Stimulated activated naive B cell treated with anti-CD40 and anti-IgM and Interleukin-4, amounts not matched to agents 10 μg/mL and 1 μg/mL and 100 μg/mL, for 72 hours (primary cell): ENCODE measurements around the gene CAPN9.

Source experiments
- ATAC-seq, 2 donors: fragments of 150-1000 bp; cut with Tn5 transposase; replicated peaks; 2 replicates each; pipeline ENCODE4 v1.10.0; 2021; ENCODE audit warnings: moderate library complexity in 1 of 2
- DNase-seq: peaks from one replicate; pipeline ENCODE4 v3.0.0; 2021
- H3K27ac Mint-ChIP-seq: one replicate; pipeline ENCODE4 v1.8.0; 2022; ENCODE audit warnings: mild to moderate bottlenecking, mixed read lengths
- H3K27me3 Mint-ChIP-seq, 2 donors: one replicate each; pipeline ENCODE4 v1.8.0; 2022; ENCODE audit warnings: mixed read lengths in 2 of 2
- H3K36me3 Mint-ChIP-seq, 2 donors: one replicate each; pipeline ENCODE4 v1.8.0; 2022; ENCODE audit warnings: mixed read lengths in 2 of 2, mild to moderate bottlenecking in 1 of 2
- H3K4me1 Mint-ChIP-seq, 2 donors: one replicate each; pipeline ENCODE4 v1.8.0; 2022; ENCODE audit warnings: mixed read lengths in 2 of 2, mild to moderate bottlenecking in 1 of 2
- H3K4me3 Mint-ChIP-seq, 2 donors: one replicate each; pipeline ENCODE4 v1.8.0; 2022; ENCODE audit warnings: mild to moderate bottlenecking in 2 of 2, mixed read lengths in 2 of 2, moderate library complexity in 1 of 2
- H3K9me3 Mint-ChIP-seq, 2 donors: one replicate each; pipeline ENCODE4 v1.8.0; 2022; ENCODE audit warnings: mixed read lengths in 2 of 2, mild to moderate bottlenecking in 1 of 2

CAPN9 gene

GRCh38 chr1:230820568-230820967 lies 73.4 kb downstream of the CAPN9 start:
- H3K4me3 Mint-ChIP-seq, result no peak overlapping the region
- peaks cover 32 to 41% of the 10 kb centered on the region in 2 donors for H3K27me3 Mint-ChIP-seq
- DNase-seq (no peak), ATAC-seq (no peak)
- no peak overlapping the region for H3K27ac Mint-ChIP-seq
- no peaks in the 10 kb centered on the region for H3K9me3 Mint-ChIP-seq
- no peaks in the 10 kb centered on the region for H3K36me3 Mint-ChIP-seq
- H3K4me1 Mint-ChIP-seq, result no peaks in the 10 kb centered on the region

- Mint-ChIP-seq H3K36me3 (no peaks in the 10 kb centered on the region), H3K4me1 (no peaks in the 10 kb centered on the region), H3K27me3 (peaks cover 37 to 42% of the 10 kb centered on the region in 2 donors), H3K9me3 (no peaks in the 10 kb centered on the region), H3K4me3 (no peak overlapping the region), H3K27ac (no peak overlapping the region)
- DNase-seq, result no peak
- ATAC-seq, result no peak
Measured at GRCh38 chr1:230821346-230821745, 74.2 kb downstream of the CAPN9 start.

GRCh38 chr1:230822092-230822581 lies 74.9 kb downstream of the CAPN9 start:
- Mint-ChIP-seq H3K36me3 (no peaks in the 10 kb centered on the region), H3K27me3 (peaks cover 37 to 42% of the 10 kb centered on the region in 2 donors), H3K4me3 (no peak overlapping the region), H3K27ac (no peak overlapping the region), H3K4me1 (no peaks in the 10 kb centered on the region), H3K9me3 (no peaks in the 10 kb centered on the region)
- DNase-seq, result no peak
- ATAC-seq, result no peak

- Mint-ChIP-seq H3K4me3 (no peak overlapping the region), H3K27me3 (peaks cover 28 to 31% of the 10 kb centered on the region in 2 donors), H3K9me3 (no peaks in the 10 kb centered on the region), H3K4me1 (no peaks in the 10 kb centered on the region), H3K27ac (no peak overlapping the region), H3K36me3 (no peaks in the 10 kb centered on the region)
- DNase-seq (no peak), ATAC-seq (no peak)
Measured at GRCh38 chr1:230823426-230823825, 76.2 kb downstream of the CAPN9 start.

- Mint-ChIP-seq H3K36me3 (no peaks in the 10 kb centered on the region), H3K9me3 (no peaks in the 10 kb centered on the region), H3K27me3 (peaks cover 25 to 26% of the 10 kb centered on the region in 2 donors), H3K27ac (no peak overlapping the region), H3K4me1 (no peaks in the 10 kb centered on the region), H3K4me3 (no peak overlapping the region)
- no peak for DNase-seq
- no peak for ATAC-seq
Measured at GRCh38 chr1:230823931-230824381, 76.8 kb downstream of the CAPN9 start.

- H3K36me3 Mint-ChIP-seq, result no peaks in the 10 kb centered on the region
- H3K4me1 Mint-ChIP-seq, result no peaks in the 10 kb centered on the region
- no peaks in the 10 kb centered on the region for H3K9me3 Mint-ChIP-seq
- DNase-seq (no peak), ATAC-seq (no peak)
- peaks cover 23 to 24% of the 10 kb centered on the region in 2 donors for H3K27me3 Mint-ChIP-seq
- H3K4me3 Mint-ChIP-seq, result no peak overlapping the region
- no peak overlapping the region for H3K27ac Mint-ChIP-seq
Measured at GRCh38 chr1:230824551-230824918, 77.3 kb downstream of the CAPN9 start.

- peaks cover 23 to 24% of the 10 kb centered on the region in 2 donors for H3K27me3 Mint-ChIP-seq
- ATAC-seq, result no peak
- DNase-seq, result no peak
Measured at GRCh38 chr1:230824919-230825721, 77.9 kb downstream of the CAPN9 start.

GRCh38 chr1:230825761-230826160 lies 78.6 kb downstream of the CAPN9 start:
- Mint-ChIP-seq H3K36me3 (no peaks in the 10 kb centered on the region), H3K4me1 (no peaks in the 10 kb centered on the region), H3K27me3 (peaks cover 22 to 23% of the 10 kb centered on the region in 2 donors), H3K9me3 (peaks cover 0 to 3% of the 10 kb centered on the region in 2 donors), H3K4me3 (no peak overlapping the region), H3K27ac (no peak overlapping the region)
- ATAC-seq (no peak), DNase-seq (no peak)

More at GRCh38 chr1:230824919-230825721, 77.9 kb downstream of the CAPN9 start:
- Mint-ChIP-seq H3K9me3 (no peaks in the 10 kb centered on the region), H3K4me3 (no peak overlapping the region), H3K36me3 (no peaks in the 10 kb centered on the region), H3K4me1 (no peaks in the 10 kb centered on the region), H3K27ac (no peak overlapping the region)

- H3K27ac Mint-ChIP-seq, result no peak overlapping the region
- no peaks in the 10 kb centered on the region for H3K36me3 Mint-ChIP-seq
- ATAC-seq, result no peak
- H3K9me3 Mint-ChIP-seq, result peaks cover 0 to 6% of the 10 kb centered on the region in 2 donors
- DNase-seq, result no peak
- H3K27me3 Mint-ChIP-seq, result peaks cover 16 to 21% of the 10 kb centered on the region in 2 donors
- no peaks in the 10 kb centered on the region for H3K4me1 Mint-ChIP-seq
- no peak overlapping the region for H3K4me3 Mint-ChIP-seq
Measured at GRCh38 chr1:230826166-230826875, 79.1 kb downstream of the CAPN9 start.

GRCh38 chr1:230827081-230827681 lies 80.0 kb downstream of the CAPN9 start:
- Mint-ChIP-seq H3K9me3 (peaks cover 0 to 6% of the 10 kb centered on the region in 2 donors), H3K4me1 (no peaks in the 10 kb centered on the region), H3K27me3 (peaks cover 14 to 17% of the 10 kb centered on the region in 2 donors), H3K4me3 (no peak overlapping the region), H3K27ac (no peak overlapping the region), H3K36me3 (no peaks in the 10 kb centered on the region)
- DNase-seq, result no peak
- ATAC-seq, result no peak

- ATAC-seq (no peak), DNase-seq (no peak)
- Mint-ChIP-seq H3K4me3 (no peak overlapping the region), H3K27ac (no peak overlapping the region), H3K9me3 (peaks cover 0 to 6% of the 10 kb centered on the region in 2 donors), H3K36me3 (no peaks in the 10 kb centered on the region), H3K4me1 (no peaks in the 10 kb centered on the region), H3K27me3 (peaks cover 18 to 19% of the 10 kb centered on the region in 2 donors)
Measured at GRCh38 chr1:230827801-230828200, 80.6 kb downstream of the CAPN9 start.

- no peak overlapping the region for H3K27ac Mint-ChIP-seq
- H3K4me1 Mint-ChIP-seq, result no peaks in the 10 kb centered on the region
- H3K9me3 Mint-ChIP-seq, result peaks cover 0 to 6% of the 10 kb centered on the region in 2 donors
- DNase-seq (no peak), ATAC-seq (no peak)
- no peaks in the 10 kb centered on the region for H3K36me3 Mint-ChIP-seq
- H3K27me3 Mint-ChIP-seq, result peaks cover 22 to 23% of the 10 kb centered on the region in 2 donors
- no peak overlapping the region for H3K4me3 Mint-ChIP-seq
Measured at GRCh38 chr1:230828421-230828820, 81.2 kb downstream of the CAPN9 start.

GRCh38 chr1:230831771-230832170 lies 84.6 kb downstream of the CAPN9 start:
- no peak overlapping the region for H3K4me3 Mint-ChIP-seq
- DNase-seq, result no peak
- H3K4me1 Mint-ChIP-seq, result no peaks in the 10 kb centered on the region
- H3K9me3 Mint-ChIP-seq, result peaks cover 0 to 6% of the 10 kb centered on the region in 2 donors
- no peak for ATAC-seq
- H3K36me3 Mint-ChIP-seq, result no peaks in the 10 kb centered on the region
- no peak overlapping the region for H3K27ac Mint-ChIP-seq
- peaks cover 17 to 20% of the 10 kb centered on the region in 2 donors for H3K27me3 Mint-ChIP-seq

- DNase-seq (no peak), ATAC-seq (no peak)
- H3K4me3 Mint-ChIP-seq, result no peak overlapping the region
- H3K27ac Mint-ChIP-seq, result no peak overlapping the region
- no peaks in the 10 kb centered on the region for H3K36me3 Mint-ChIP-seq
- peaks cover 0 to 6% of the 10 kb centered on the region in 2 donors for H3K9me3 Mint-ChIP-seq
- H3K27me3 Mint-ChIP-seq, result peaks cover 17 to 20% of the 10 kb centered on the region in 2 donors
- no peaks in the 10 kb centered on the region for H3K4me1 Mint-ChIP-seq
Measured at GRCh38 chr1:230832476-230832875, 85.3 kb downstream of the CAPN9 start.
